NB4 (cell line): ENCODE data around the gene LAMB3.

ENCODE experiments used
- DNase-seq: peaks from one replicate; pipeline ENCODE4 v3.0.0; 2010; ENCODE audit warnings: low read depth
- H3K4me3 ChIP-seq: one replicate; pipeline ENCODE4 v1.5.1; 2011; ENCODE audit warnings: mild to moderate bottlenecking, low read depth, low read length, moderate library complexity
- CTCF ChIP-seq: IDR thresholded peaks from one replicate; pipeline ENCODE4 v1.5.1; 2012; ENCODE audit warnings: low read depth, low read length
- MAX ChIP-seq: IDR thresholded peaks from 2 replicates; pipeline ENCODE4 v1.6.1; 2011; ENCODE audit warnings: low read depth, low read length
- MYC ChIP-seq: IDR thresholded peaks from 2 replicates; pipeline ENCODE4 v1.6.1; 2011; ENCODE audit warnings: low read depth, low read length
- POLR2A ChIP-seq: IDR thresholded peaks from 2 replicates; pipeline ENCODE4 v1.6.1; 2011; ENCODE audit warnings: mild to moderate bottlenecking; ENCODE audit not compliant: insufficient read length; ENCODE audit errors: extremely low read depth

The LAMB3 gene

DNA sequence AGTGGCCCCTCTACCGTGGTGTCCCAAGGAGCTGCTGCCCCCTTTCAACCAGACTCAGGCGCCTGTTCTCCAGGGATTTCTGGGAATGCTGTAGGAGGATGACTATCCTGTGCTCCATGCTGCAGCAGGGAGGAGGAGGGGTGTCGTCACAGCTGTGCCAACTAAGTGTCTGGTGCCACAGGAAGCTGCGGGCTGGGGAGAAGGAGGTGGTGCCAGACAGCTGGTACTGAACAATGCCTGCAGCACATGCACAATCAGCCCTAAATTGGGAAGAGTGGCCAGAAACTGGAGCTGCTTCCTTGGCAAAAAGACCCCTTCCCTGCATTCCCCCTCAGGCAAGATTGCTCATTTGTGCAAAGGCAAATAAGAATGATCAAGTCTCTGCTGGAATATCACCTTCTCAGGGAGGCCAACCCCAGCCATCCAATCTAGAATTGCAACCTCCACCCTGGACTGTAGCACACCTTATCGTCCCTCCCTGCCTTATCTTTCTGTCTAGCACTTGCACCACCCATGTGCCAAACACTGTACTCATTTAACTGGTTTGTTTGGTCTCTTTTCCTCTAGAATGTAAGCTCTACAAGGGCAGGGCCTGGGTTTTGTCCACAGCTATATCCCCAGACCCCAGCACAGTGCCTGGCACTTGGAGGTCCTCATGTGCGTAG lies 33.3 kb downstream of the LAMB3 start:
- TF ChIP-seq MYC (no peak), POLR2A (no peak), MAX (no peak)
- no peak overlapping the region for H3K4me3 ChIP-seq
- DNase-seq: no peak

DNA sequence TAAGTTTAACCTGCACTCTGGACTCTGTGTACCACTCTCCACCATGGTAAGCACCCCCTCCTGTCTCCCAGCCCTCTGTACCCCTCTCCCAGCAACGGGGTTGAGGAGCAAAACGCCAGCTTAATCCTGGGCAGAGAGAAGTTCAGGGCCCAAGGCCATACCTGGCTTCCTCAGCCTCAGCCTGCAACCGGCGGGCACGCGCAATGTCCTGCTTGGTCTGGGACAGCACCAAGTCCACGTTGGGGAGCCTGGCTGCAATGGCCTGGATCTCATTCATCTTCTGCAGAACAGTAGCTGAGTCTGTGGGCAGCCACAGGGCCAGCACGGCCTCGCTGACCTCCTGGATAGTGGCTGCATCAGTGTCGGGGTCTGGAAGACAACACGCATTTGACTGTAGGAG lies 33.9 kb downstream of the LAMB3 start:
- no peak for TF ChIP-seq CTCF
- no peak for TF ChIP-seq MAX
- TF ChIP-seq MYC: no peak
- TF ChIP-seq POLR2A: no peak
- H3K4me3 ChIP-seq: no peak overlapping the region
- no peak for DNase-seq

GRCh38 chr1:209617755-209618154 lies 34.5 kb downstream of the LAMB3 start:
- TF ChIP-seq MAX: no peak
- TF ChIP-seq POLR2A: no peak
- no peak for TF ChIP-seq MYC
- no peak for TF ChIP-seq CTCF
- no peak for DNase-seq
- no peak overlapping the region for H3K4me3 ChIP-seq

DNA sequence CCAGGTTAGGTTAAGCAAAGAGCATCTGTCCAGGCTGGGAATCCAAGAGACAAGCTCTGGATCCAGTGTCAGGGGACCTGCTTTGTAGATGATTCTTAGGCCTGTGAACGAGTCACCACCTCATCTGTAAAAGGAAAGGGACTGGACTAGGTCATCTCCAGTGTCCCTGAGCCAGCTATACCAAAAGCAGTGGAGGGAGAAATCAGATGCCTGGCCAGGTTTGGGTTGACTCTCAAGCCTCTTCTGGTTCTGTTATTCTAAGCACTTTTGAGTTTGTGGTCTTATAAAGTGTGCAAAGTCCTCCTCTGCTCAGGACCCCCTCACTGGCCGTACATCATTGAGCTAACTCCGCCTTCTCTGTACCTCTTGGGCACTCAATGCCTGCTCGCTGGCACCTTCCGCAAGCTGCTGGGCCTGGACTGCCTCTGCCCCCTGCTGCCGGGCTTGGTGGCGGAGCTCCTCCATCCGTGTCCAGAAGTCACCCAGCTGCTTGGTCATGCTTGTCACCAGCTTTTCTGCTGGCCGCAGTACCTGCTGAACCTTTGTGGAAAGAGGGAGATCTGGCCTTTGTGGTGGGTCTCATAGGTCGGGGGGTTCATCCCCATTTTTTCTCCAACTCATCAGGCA lies 35.1 kb downstream of the LAMB3 start:
- no peak overlapping the region for H3K4me3 ChIP-seq
- no peak for DNase-seq
- TF ChIP-seq CTCF (no peak), MAX (no peak), MYC (no peak), POLR2A (no peak)

- TF ChIP-seq CTCF (no peak), POLR2A (no peak), MYC (no peak), MAX (no peak)
- DNase-seq: no peak
- H3K4me3 ChIP-seq: no peak overlapping the region
Observed at GRCh38 chr1:209616366-209617046, 35.7 kb downstream of the LAMB3 start.

DNA sequence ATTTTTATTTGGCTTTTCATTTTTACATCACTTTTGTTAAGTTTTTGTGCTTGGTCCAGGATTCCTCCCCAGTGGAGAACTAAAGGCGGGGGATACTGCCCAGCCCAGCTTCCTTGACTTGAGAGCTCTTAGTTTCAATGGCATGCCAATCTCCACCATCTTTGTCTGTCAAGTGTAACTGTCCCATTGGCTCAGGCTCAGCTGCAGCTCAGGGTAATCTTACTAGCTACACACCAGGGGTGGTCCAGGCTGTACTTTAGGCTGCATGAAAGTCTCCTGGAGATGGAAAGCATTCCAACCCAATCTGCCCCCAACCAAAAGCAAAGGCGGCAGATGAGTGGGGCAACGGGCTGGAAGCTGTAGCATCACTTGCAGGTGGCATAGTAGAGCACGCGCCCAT lies 37.3 kb downstream of the LAMB3 start:
- no peak for TF ChIP-seq POLR2A
- no peak for TF ChIP-seq CTCF
- TF ChIP-seq MYC: no peak
- no peak for TF ChIP-seq MAX
- no peak overlapping the region for H3K4me3 ChIP-seq
- no peak for DNase-seq
